ENCODE measurements around the gene C1orf174.

Gene C1orf174
- total RNA-seq, result 23.8 to 26.6 (median 25.8) reads per million in 3 donors

GRCh38 chr1:3900150-3900968 lies at the start of gene C1orf174:
TSS of gene C1orf174 (minus strand) at chr1:3900272. CDS start at chr1:3900186, 86 bp downstream.
- Histone ChIP-seq H3K36me3 (ENCODE audit: control insufficient read depth, insufficient read depth, low read length) (peaks cover 1% of the 10 kb centered on the region), H3K27me3 (replicated peaks; ENCODE audit: control insufficient read depth, insufficient read depth, low read length, poor library complexity, severe bottlenecking) (no peaks in the 10 kb centered on the region), H3K4me3 (ENCODE audit: insufficient read depth, low read depth, low read length, poor library complexity, severe bottlenecking) (peak within 1 kb of the TSS; percentile 69), H3K9me3 (ENCODE audit: control insufficient read depth, low read length) (no peaks in the 10 kb centered on the region), H3K27ac (ENCODE audit: insufficient read depth, low read length, poor library complexity, severe bottlenecking) (peak within 1 kb of the TSS; percentile 84), H3K4me1 (ENCODE audit: control insufficient read depth, insufficient read depth, low read length, poor library complexity, severe bottlenecking) (peaks cover 31% of the 10 kb centered on the region)
- DNase-seq, result peak; percentile 92 to 95 (median 95)

- no peaks in the 10 kb centered on the region for H3K9me3 ChIP-seq (ENCODE audit: control insufficient read depth, low read length)
- no peak overlapping the region for H3K4me3 ChIP-seq (ENCODE audit: insufficient read depth, low read depth, low read length, poor library complexity, severe bottlenecking)
- H3K4me1 ChIP-seq (ENCODE audit: control insufficient read depth, insufficient read depth, low read length, poor library complexity, severe bottlenecking), result no peaks in the 10 kb centered on the region
- no peak for DNase-seq
- no peaks in the 10 kb centered on the region for H3K36me3 ChIP-seq (ENCODE audit: control insufficient read depth, insufficient read depth, low read length)
- H3K27ac ChIP-seq (ENCODE audit: insufficient read depth, low read length, poor library complexity, severe bottlenecking), result no peak overlapping the region
- no peaks in the 10 kb centered on the region for H3K27me3 ChIP-seq (replicated peaks; ENCODE audit: control insufficient read depth, insufficient read depth, low read length, poor library complexity, severe bottlenecking)
These were observed 48.3 kb upstream of the C1orf174 start for GRCh38 chr1:3948344-3948743.

GRCh38 chr1:3945916-3946840 lies 46.1 kb upstream of the C1orf174 start:
- H3K27ac ChIP-seq (ENCODE audit: insufficient read depth, low read length, poor library complexity, severe bottlenecking), result no peak overlapping the region
- H3K4me1 ChIP-seq (ENCODE audit: control insufficient read depth, insufficient read depth, low read length, poor library complexity, severe bottlenecking), result no peaks in the 10 kb centered on the region
- no peaks in the 10 kb centered on the region for H3K36me3 ChIP-seq (ENCODE audit: control insufficient read depth, insufficient read depth, low read length)
- no peak for DNase-seq
- no peak overlapping the region for H3K4me3 ChIP-seq (ENCODE audit: insufficient read depth, low read depth, low read length, poor library complexity, severe bottlenecking)
- H3K27me3 ChIP-seq (replicated peaks; ENCODE audit: control insufficient read depth, insufficient read depth, low read length, poor library complexity, severe bottlenecking), result no peaks in the 10 kb centered on the region
- H3K9me3 ChIP-seq (ENCODE audit: control insufficient read depth, low read length), result no peaks in the 10 kb centered on the region

GRCh38 chr1:3945222-3945621 lies 45.1 kb upstream of the C1orf174 start:
- no peak for DNase-seq
- no peaks in the 10 kb centered on the region for H3K36me3 ChIP-seq (ENCODE audit: control insufficient read depth, insufficient read depth, low read length)
- no peaks in the 10 kb centered on the region for H3K27me3 ChIP-seq (replicated peaks; ENCODE audit: control insufficient read depth, insufficient read depth, low read length, poor library complexity, severe bottlenecking)

GRCh38 chr1:3944578-3945125 lies 44.6 kb upstream of the C1orf174 start:
- Histone ChIP-seq H3K27ac (ENCODE audit: insufficient read depth, low read length, poor library complexity, severe bottlenecking) (no peak overlapping the region), H3K9me3 (ENCODE audit: control insufficient read depth, low read length) (no peaks in the 10 kb centered on the region), H3K4me1 (ENCODE audit: control insufficient read depth, insufficient read depth, low read length, poor library complexity, severe bottlenecking) (no peaks in the 10 kb centered on the region), H3K4me3 (ENCODE audit: insufficient read depth, low read depth, low read length, poor library complexity, severe bottlenecking) (no peak overlapping the region), H3K36me3 (ENCODE audit: control insufficient read depth, insufficient read depth, low read length) (no peaks in the 10 kb centered on the region), H3K27me3 (replicated peaks; ENCODE audit: control insufficient read depth, insufficient read depth, low read length, poor library complexity, severe bottlenecking) (no peaks in the 10 kb centered on the region)
- DNase-seq, result no peak

More at GRCh38 chr1:3945222-3945621, 45.1 kb upstream of the C1orf174 start:
- no peak overlapping the region for H3K4me3 ChIP-seq (ENCODE audit: insufficient read depth, low read depth, low read length, poor library complexity, severe bottlenecking)
- no peaks in the 10 kb centered on the region for H3K9me3 ChIP-seq (ENCODE audit: control insufficient read depth, low read length)
- H3K27ac ChIP-seq (ENCODE audit: insufficient read depth, low read length, poor library complexity, severe bottlenecking), result no peak overlapping the region
- H3K4me1 ChIP-seq (ENCODE audit: control insufficient read depth, insufficient read depth, low read length, poor library complexity, severe bottlenecking), result no peaks in the 10 kb centered on the region

GRCh38 chr1:3943806-3944577 lies 43.9 kb upstream of the C1orf174 start:
- DNase-seq, result no peak
- Histone ChIP-seq H3K27ac (ENCODE audit: insufficient read depth, low read length, poor library complexity, severe bottlenecking) (no peak overlapping the region), H3K36me3 (ENCODE audit: control insufficient read depth, insufficient read depth, low read length) (no peaks in the 10 kb centered on the region), H3K9me3 (ENCODE audit: control insufficient read depth, low read length) (no peaks in the 10 kb centered on the region), H3K27me3 (replicated peaks; ENCODE audit: control insufficient read depth, insufficient read depth, low read length, poor library complexity, severe bottlenecking) (no peaks in the 10 kb centered on the region), H3K4me1 (ENCODE audit: control insufficient read depth, insufficient read depth, low read length, poor library complexity, severe bottlenecking) (no peaks in the 10 kb centered on the region), H3K4me3 (ENCODE audit: insufficient read depth, low read depth, low read length, poor library complexity, severe bottlenecking) (no peak overlapping the region)

- no peak for DNase-seq
- no peaks in the 10 kb centered on the region for H3K4me1 ChIP-seq (ENCODE audit: control insufficient read depth, insufficient read depth, low read length, poor library complexity, severe bottlenecking)
- no peaks in the 10 kb centered on the region for H3K9me3 ChIP-seq (ENCODE audit: control insufficient read depth, low read length)
- H3K27ac ChIP-seq (ENCODE audit: insufficient read depth, low read length, poor library complexity, severe bottlenecking), result no peak overlapping the region
- no peak overlapping the region for H3K4me3 ChIP-seq (ENCODE audit: insufficient read depth, low read depth, low read length, poor library complexity, severe bottlenecking)
- H3K27me3 ChIP-seq (replicated peaks; ENCODE audit: control insufficient read depth, insufficient read depth, low read length, poor library complexity, severe bottlenecking), result no peaks in the 10 kb centered on the region
- no peaks in the 10 kb centered on the region for H3K36me3 ChIP-seq (ENCODE audit: control insufficient read depth, insufficient read depth, low read length)
These were observed 43.0 kb upstream of the C1orf174 start for GRCh38 chr1:3943123-3943431.

GRCh38 chr1:3942416-3943122 lies 42.5 kb upstream of the C1orf174 start:
- no peak overlapping the region for H3K4me3 ChIP-seq (ENCODE audit: insufficient read depth, low read depth, low read length, poor library complexity, severe bottlenecking)
- no peaks in the 10 kb centered on the region for H3K36me3 ChIP-seq (ENCODE audit: control insufficient read depth, insufficient read depth, low read length)
- DNase-seq, result no peak
- H3K4me1 ChIP-seq (ENCODE audit: control insufficient read depth, insufficient read depth, low read length, poor library complexity, severe bottlenecking), result no peaks in the 10 kb centered on the region
- H3K27me3 ChIP-seq (replicated peaks; ENCODE audit: control insufficient read depth, insufficient read depth, low read length, poor library complexity, severe bottlenecking), result no peaks in the 10 kb centered on the region
- no peaks in the 10 kb centered on the region for H3K9me3 ChIP-seq (ENCODE audit: control insufficient read depth, low read length)
- H3K27ac ChIP-seq (ENCODE audit: insufficient read depth, low read length, poor library complexity, severe bottlenecking), result no peak overlapping the region

- Histone ChIP-seq H3K27me3 (replicated peaks; ENCODE audit: control insufficient read depth, insufficient read depth, low read length, poor library complexity, severe bottlenecking) (no peaks in the 10 kb centered on the region), H3K9me3 (ENCODE audit: control insufficient read depth, low read length) (no peaks in the 10 kb centered on the region), H3K27ac (ENCODE audit: insufficient read depth, low read length, poor library complexity, severe bottlenecking) (no peak overlapping the region), H3K4me3 (ENCODE audit: insufficient read depth, low read depth, low read length, poor library complexity, severe bottlenecking) (no peak overlapping the region), H3K4me1 (ENCODE audit: control insufficient read depth, insufficient read depth, low read length, poor library complexity, severe bottlenecking) (no peaks in the 10 kb centered on the region), H3K36me3 (ENCODE audit: control insufficient read depth, insufficient read depth, low read length) (no peaks in the 10 kb centered on the region)
- no peak for DNase-seq
These were observed 40.8 kb upstream of the C1orf174 start for GRCh38 chr1:3940754-3941345.

Data from effector memory CD4-positive, alpha-beta T cell (primary cell).